ENCODE data around the gene SH3PXD2A. TPM values are rescaled to one million over a fixed set of nuclear protein-coding genes. Genes with fewer than 3 reads are reported as not detected.
A peak's percentile ranks its signal among the peaks of the same experiment; 100 is the strongest.
"Not testable (repeated sequence)": the region's sequence is repeated elsewhere in the genome, so short reads cannot be mapped to it uniquely, and the experiment has no call there.

Gene SH3PXD2A
- total and polyA plus RNA-seq, 5 experiments from 2014 or later: 0.09 to 22.4 (median 0.50) TPM

DNA sequence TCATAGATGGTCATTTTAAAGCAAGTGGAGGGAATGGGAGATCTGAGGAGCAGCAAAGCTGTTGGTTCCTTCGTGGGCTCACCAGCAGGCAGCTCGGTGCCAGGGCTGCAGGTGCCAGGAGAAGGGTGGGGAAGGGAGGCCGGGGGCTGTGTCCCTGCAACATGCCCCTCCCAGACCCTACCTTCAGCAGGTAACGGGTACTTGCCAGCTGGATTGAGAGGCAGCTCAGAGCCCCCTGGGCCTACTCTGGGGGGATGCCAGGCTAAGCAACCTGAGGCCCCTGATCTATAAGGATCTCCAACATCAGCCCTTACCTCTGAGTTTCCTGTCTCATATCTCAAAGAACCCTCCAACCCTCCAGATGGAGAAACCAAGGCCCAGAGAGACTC, 188.6 kb downstream of the SH3PXD2A start:
- DNase-seq: no peak
- ATAC-seq: no peak
- Mint-ChIP-seq H3K9me3 (no peaks in the 10 kb centered on the region), H3K27me3 (no peaks in the 10 kb centered on the region), H3K27ac (peak overlapping the region in 3 of 10 donors; percentile 44 to 58 (median 52)), H3K4me1 (peaks cover 20 to 33% (median 23%) of the 10 kb centered on the region in 4 donors), H3K36me3 (peaks cover 0 to 2% (median 0%) of the 10 kb centered on the region in 3 donors), H3K4me3 (no peak overlapping the region)
- POLR2A ChIA-PET: interaction anchor here (1.0 to 1.2 kb wide), 3 partner anchors 9 to 19 kb away, joined by 3 to 4 read pairs (median 3); no protein-coding TSS in a partner anchor

DNA sequence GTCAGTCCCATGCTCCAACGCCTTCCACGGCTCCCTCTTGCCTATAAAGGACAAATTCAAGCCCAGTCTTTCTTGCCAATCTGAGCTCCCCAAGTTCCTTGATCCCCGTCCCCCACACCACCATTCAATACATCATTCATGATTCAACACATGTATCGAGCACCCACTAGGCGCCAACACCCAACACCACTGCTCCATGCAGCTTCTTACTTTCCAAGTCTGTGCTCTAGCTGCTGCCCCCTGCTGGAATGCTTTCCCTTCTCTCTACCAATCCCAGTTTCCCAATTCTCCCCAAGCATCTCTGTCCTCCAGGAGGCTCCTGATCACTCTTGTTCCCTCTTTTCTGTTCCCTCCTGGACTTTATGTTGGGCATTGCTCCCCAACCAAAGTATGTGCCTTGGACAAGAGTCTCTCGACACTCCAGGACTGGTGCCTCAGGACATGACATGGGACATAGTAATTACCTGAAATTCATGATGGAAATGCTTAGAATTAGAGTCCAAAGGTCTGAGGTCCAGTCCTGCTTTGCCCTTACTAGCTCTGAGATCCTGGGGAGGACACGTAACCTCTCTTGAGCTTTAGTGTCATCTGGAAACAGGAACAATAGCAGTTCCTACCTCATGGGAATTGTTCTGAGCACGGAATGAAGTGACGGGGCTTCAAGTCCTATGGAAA, 189.2 kb downstream of the SH3PXD2A start:
- Mint-ChIP-seq H3K27ac (peak overlapping the region in 7 of 10 donors; percentile 7 to 86 (median 69)), H3K36me3 (peaks cover 0 to 2% (median 0%) of the 10 kb centered on the region in 3 donors), H3K9me3 (no peaks in the 10 kb centered on the region), H3K4me1 (peaks cover 20 to 33% (median 23%) of the 10 kb centered on the region in 4 donors), H3K27me3 (no peaks in the 10 kb centered on the region), H3K4me3 (no peak overlapping the region)
- no peak for ATAC-seq
- POLR2A ChIA-PET: interaction anchor here (1.0 to 1.2 kb wide), 2 partner anchors 9 to 12 kb away, joined by 3 to 4 read pairs; no protein-coding TSS in a partner anchor
- DNase-seq: no peak

DNA sequence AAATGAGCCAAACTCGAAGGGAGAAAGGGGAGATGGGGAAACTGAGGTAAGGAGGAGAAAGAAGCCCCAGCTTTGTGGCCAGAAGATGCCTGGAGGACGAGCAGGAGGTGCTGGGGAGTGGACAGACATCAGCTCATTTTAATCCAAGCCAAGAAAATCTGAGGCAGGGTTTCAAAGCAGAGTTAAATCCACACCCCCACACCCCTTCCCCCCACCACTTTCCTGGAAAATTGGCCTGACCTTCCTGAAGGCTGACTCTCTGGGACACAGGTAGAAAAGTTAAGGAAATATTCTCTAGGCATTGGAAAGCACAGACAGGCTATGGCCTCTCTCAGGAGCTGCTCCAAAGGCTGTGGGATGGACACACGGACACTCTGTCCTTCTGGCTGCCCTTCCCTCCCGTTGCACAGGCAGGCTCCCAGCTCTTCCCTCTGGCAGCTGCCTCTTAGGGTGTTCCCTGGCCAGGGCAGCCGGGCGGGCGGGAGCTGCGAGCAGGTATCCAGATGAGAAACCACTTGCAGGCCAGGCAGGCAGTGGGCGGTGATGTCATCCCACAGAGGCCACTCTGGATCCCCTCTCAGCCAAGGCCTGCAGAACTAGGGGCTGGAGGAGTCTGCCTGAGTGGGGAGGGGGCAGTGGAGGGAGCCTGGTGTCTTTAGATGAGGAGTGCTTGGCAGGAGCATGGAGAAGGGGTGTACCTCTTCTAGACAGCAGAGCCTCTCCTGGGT, 190.1 kb downstream of the SH3PXD2A start:
- Mint-ChIP-seq H3K27ac (peak overlapping the region in 7 of 10 donors; percentile 7 to 85 (median 61)), H3K4me1 (peaks cover 19 to 35% (median 27%) of the 10 kb centered on the region in 4 donors), H3K27me3 (no peaks in the 10 kb centered on the region), H3K4me3 (no peak overlapping the region), H3K36me3 (peaks cover 0 to 2% (median 0%) of the 10 kb centered on the region in 3 donors), H3K9me3 (no peaks in the 10 kb centered on the region)
- ATAC-seq (no peak), DNase-seq (no peak)
- POLR2A ChIA-PET: no interaction called here

DNA sequence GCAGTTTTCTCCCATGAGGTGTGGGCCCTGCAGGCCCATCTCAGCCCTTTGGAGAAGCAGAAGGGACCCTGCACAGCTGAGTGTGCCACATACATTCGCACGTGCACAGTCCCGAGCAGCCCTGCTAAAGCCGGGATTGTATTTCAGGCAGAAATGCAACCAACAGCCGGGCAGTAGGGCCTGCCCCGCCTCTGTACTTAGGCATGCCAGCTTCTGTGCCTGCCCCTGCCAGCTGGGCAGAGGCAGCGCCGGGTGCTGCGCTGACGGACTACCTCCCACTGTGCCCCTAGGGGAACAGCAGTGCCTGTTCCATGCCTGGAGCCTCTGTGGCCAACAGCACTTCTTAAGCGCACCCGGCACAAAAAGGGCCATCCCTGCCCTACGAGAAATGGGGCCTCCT, 191.6 kb downstream of the SH3PXD2A start:
- POLR2A ChIA-PET: interaction anchor here (0.7 kb wide), 1 partner anchor 339 kb away, joined by 3 read pairs; no protein-coding TSS in a partner anchor
- no peaks in the 10 kb centered on the region for H3K27me3 Mint-ChIP-seq
- no peaks in the 10 kb centered on the region for H3K9me3 Mint-ChIP-seq
- H3K4me1 Mint-ChIP-seq: peaks cover 16 to 33% (median 25%) of the 10 kb centered on the region in 4 donors
- peak overlapping the region in 5 of 10 donors; percentile 45 to 72 (median 57) for H3K27ac Mint-ChIP-seq
- peaks cover 0 to 2% (median 0%) of the 10 kb centered on the region in 3 donors for H3K36me3 Mint-ChIP-seq
- H3K4me3 Mint-ChIP-seq: no peak overlapping the region
- ATAC-seq: no peak
- DNase-seq: no peak

DNA sequence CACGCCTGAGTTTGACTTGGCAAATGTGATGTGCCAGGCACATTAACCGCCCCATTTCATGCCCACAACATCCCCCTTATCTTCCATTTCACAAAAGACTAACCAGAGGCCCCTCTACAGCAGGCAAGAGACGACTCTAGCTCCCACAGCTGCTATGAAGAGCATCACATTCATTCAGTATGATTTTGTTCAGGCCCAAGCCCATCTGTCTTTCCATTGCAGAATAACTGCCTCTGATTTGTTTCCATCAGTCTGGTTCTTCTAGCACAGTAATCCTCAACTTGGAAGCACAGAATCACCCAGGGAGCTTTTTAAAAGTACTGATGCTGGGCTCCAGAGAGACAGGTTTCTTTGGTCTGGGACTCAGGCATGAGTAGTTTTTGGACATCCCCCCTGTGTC, 192.1 kb downstream of the SH3PXD2A start:
- peaks cover 12 to 32% (median 19%) of the 10 kb centered on the region in 4 donors for H3K4me1 Mint-ChIP-seq
- ATAC-seq (no peak), DNase-seq (no peak)
- POLR2A ChIA-PET: no interaction called here
- H3K36me3 Mint-ChIP-seq: peaks cover 0 to 4% (median 0%) of the 10 kb centered on the region in 3 donors
- peak overlapping the region in 5 of 10 donors; percentile 27 to 62 (median 35) for H3K4me3 Mint-ChIP-seq
- peak overlapping the region; percentile 36 to 89 (median 50) for H3K27ac Mint-ChIP-seq
- H3K27me3 Mint-ChIP-seq: no peaks in the 10 kb centered on the region
- no peaks in the 10 kb centered on the region for H3K9me3 Mint-ChIP-seq

DNA sequence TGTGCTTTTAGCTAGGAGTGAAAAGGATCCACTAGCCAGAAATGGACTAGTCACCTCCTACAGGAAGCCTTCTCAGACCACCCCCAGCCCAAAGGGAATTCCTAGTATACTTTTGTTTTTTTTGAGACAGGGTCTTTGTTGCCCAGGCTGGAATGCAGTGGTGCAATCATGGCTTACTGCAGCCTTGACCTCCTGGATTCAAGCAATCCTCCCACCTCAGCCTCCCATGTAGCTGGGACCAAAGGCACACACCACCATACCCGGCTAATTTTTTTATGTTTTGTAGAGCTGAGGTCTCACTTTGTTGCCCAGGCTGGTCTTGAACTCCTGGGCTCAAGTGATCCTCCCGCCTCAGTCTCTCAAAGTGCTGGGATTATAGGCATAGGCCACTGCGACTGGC, 192.7 kb downstream of the SH3PXD2A start:
- peak overlapping the region in 7 of 10 donors; percentile 42 to 89 (median 61) for H3K27ac Mint-ChIP-seq
- peak overlapping the region in 3 of 10 donors; percentile 26 to 61 (median 32) for H3K4me3 Mint-ChIP-seq
- POLR2A ChIA-PET: interaction anchor here (2.5 to 2.6 kb wide), 2 partner anchors 14 to 16 kb away, joined by 9 to 21 read pairs; no protein-coding TSS in a partner anchor
- DNase-seq, H3K36me3 Mint-ChIP-seq, ATAC-seq, H3K9me3 Mint-ChIP-seq, H3K27me3 Mint-ChIP-seq: not testable (repeated sequence)
- H3K4me1 Mint-ChIP-seq: peaks cover 12 to 28% (median 18%) of the 10 kb centered on the region in 4 donors

DNA sequence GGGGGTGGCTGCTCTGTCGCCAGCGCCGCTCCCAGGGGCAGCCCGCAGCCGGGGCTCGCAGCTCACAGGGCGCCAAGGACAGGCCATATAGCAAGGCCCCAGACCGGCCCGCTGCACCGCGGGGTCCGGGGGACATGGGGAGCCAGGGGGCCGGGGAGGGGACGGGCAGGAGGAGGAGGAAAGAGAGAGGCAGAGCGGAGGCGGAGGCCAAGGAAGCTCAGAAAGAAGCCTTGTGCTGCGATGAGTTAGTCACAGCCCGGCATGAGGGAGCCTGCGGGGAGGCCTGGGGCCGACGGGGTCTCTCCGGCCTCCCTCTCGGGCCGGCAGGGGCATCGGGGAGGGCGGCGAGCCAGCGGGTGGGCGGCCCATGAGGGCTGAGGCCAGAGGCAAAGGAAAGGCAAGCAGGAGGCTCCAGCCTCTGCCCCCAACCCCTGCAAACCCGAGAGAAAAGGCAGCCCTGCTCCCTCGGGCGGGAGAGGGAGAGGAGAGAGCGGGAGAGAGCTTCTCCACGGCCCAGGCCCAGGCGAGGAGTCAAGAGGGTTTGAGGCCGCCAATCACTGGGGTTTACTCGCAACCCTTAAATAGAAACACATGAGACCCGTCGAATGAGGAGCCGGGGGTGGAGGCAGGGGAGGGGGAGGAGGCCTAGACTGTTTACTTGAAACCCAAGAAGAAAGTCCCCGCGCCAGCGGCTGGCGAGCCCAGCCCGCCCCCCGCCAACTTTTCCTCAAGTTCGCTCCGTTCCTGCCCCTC, 194.0 kb downstream of the SH3PXD2A start:
- Mint-ChIP-seq H3K27ac (peak overlapping the region in 9 of 10 donors; percentile 74 to 95 (median 87)), H3K27me3 (no peaks in the 10 kb centered on the region), H3K4me1 (peaks cover 10 to 28% (median 18%) of the 10 kb centered on the region in 4 donors), H3K36me3 (peaks cover 0 to 15% (median 8%) of the 10 kb centered on the region in 3 donors), H3K4me3 (peak overlapping the region; percentile 67 to 95 (median 89)), H3K9me3 (peaks cover 0 to 3% (median 0%) of the 10 kb centered on the region in 9 donors)
- peak; percentile 29 to 88 (median 49) for DNase-seq
- POLR2A ChIA-PET: interaction anchor here (0.7 to 2.6 kb wide), 9 partner anchors 13 to 250 kb away, joined by 3 to 21 read pairs (median 3); no protein-coding TSS in a partner anchor
- ATAC-seq: peak; percentile 78 to 85

DNA sequence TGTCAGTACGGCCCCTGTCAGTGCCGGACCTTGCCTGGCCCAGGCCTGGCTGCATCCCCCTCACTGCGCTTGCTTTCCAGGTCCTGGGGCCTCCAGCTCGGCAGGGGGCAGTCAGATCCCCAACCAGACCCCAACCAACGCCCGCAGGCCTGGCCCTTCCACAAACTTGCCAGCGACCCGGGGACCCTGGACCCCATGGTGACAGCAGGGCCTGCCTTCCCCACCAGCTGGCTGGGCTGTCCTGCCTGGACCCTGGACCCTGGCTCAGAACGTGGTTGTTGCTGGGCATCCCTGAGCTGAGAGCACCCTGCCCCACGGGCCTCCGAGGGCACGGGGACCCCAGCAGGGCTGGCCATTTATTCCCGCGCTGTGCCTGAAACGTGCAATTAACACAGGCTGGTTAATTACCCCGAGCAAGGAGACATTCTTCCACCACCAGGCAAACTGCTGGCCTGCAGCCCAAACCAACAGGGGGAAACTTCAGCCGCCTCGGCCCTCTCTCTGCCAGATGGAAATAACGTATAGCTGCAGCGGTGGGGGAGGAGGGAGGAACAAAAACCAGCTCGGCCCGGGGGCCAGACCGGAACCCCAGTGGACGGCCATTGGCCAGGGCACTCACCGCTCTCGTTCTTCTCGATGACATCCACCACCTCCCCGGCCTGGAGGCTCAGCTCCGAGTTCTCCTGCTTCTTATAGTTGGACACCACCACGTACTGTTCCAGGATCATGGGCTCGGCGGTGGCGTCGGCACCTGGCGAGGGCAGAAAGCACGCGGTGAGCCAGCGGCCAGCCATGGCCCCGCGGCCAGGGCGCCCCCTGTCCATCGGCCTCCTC, 194.8 kb downstream of the SH3PXD2A start:
- ATAC-seq (peak; percentile 6 to 7), DNase-seq (peak in 4 of 10 donors; percentile 13 to 23 (median 18))
- H3K27ac Mint-ChIP-seq: peak overlapping the region; percentile 85 to 96 (median 94)
- peaks cover 0 to 15% (median 8%) of the 10 kb centered on the region in 3 donors for H3K36me3 Mint-ChIP-seq
- H3K4me3 Mint-ChIP-seq: peak overlapping the region; percentile 86 to 95 (median 90)
- H3K27me3 Mint-ChIP-seq: no peaks in the 10 kb centered on the region
- POLR2A ChIA-PET: interaction anchor here (0.8 to 2.6 kb wide), 9 partner anchors 10 to 264 kb away, joined by 3 to 21 read pairs (median 4); partner anchors contain the start of genes ATP5MK and PDCD11
- H3K4me1 Mint-ChIP-seq: peaks cover 7 to 28% (median 18%) of the 10 kb centered on the region in 4 donors
- H3K9me3 Mint-ChIP-seq: peaks cover 0 to 3% (median 0%) of the 10 kb centered on the region in 9 donors

DNA sequence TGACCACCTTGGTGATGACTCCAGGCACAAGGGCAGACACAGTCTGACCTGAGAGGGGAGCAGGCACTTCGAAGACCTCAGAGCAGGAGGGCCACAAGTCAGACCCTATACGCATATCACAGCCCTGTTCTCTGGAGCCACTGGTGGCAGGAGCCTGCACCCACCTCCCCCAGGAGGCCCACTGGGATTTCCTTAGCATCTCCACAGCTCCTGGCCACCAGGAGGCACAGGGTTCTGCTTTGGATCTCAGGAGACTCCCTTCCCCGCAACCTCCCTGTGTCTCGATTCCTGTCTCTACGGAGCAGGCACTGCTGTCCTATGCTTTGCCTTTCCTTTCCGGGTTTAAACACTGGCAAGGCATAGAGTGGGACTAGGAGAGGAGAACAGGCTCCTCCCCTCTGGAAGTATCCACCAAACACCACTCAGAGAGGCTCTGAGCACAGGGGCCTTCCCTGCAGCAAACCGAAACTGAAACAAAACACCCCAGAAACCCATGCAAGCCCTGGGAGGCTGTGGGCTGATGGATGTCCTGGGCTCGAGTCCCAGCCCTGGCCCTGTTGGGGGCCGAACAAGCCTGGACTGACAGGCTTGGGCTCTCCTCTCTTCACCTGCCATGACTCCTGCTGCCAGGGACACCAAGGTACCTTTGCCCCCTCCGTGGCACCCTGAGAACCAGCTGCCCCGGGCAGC, 195.6 kb downstream of the SH3PXD2A start:
- peaks cover 0 to 3% (median 0%) of the 10 kb centered on the region in 9 donors for H3K9me3 Mint-ChIP-seq
- H3K4me3 Mint-ChIP-seq: peak overlapping the region; percentile 86 to 95 (median 90)
- H3K27me3 Mint-ChIP-seq: no peaks in the 10 kb centered on the region
- DNase-seq (peak in 8 of 10 donors; percentile 40 to 65 (median 50)), ATAC-seq (peak; percentile 66 to 83)
- H3K36me3 Mint-ChIP-seq: peaks cover 0 to 14% (median 8%) of the 10 kb centered on the region in 3 donors
- H3K4me1 Mint-ChIP-seq: peaks cover 7 to 26% (median 18%) of the 10 kb centered on the region in 4 donors
- peak overlapping the region; percentile 86 to 96 (median 94) for H3K27ac Mint-ChIP-seq
- POLR2A ChIA-PET: interaction anchor here (0.8 to 2.6 kb wide), 7 partner anchors 9 to 263 kb away, joined by 3 to 21 read pairs (median 4); partner anchors contain the start of genes ATP5MK and PDCD11

DNA sequence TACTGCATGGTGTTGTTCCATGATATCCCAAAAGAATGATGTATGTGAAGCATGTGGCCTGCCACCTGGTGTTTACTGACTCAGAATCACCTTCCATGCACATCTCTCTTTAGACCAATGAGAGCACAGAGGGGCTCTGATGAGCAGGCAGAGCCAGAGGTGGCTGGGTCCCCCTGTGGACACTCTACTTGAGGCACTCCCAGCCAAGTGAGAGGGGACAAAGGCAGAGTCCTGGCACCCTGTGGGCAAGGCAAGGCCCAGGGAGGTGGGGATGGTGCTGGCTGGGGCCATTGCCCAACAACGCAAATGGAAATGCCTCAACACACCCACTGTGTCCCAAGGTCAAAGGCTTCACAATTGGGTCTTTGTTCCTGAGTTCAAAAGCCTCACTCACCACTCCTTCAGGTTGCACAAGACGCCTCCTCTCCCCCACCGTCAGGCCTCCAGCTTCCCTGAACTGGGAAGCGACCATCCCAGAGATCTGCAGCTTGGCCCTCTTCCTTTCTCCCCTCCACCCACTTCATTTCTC, 197.3 kb downstream of the SH3PXD2A start:
- peak overlapping the region in 4 of 10 donors; percentile 4 to 56 (median 46) for H3K4me3 Mint-ChIP-seq
- ATAC-seq (no peak), DNase-seq (no peak)
- H3K9me3 Mint-ChIP-seq: peaks cover 0 to 3% (median 0%) of the 10 kb centered on the region in 9 donors
- peak overlapping the region in 7 of 10 donors; percentile 9 to 89 (median 70) for H3K27ac Mint-ChIP-seq
- peaks cover 2 to 13% (median 8%) of the 10 kb centered on the region in 3 donors for H3K36me3 Mint-ChIP-seq
- POLR2A ChIA-PET: no interaction called here
- H3K4me1 Mint-ChIP-seq: peaks cover 5 to 24% (median 16%) of the 10 kb centered on the region in 4 donors
- no peaks in the 10 kb centered on the region for H3K27me3 Mint-ChIP-seq

All from naive thymus-derived CD8-positive, alpha-beta T cell (primary cell).